ENCODE results near the gene UGCG. TPM values are rescaled to one million over a fixed set of nuclear protein-coding genes. Genes with fewer than 3 reads are reported as not detected.

Gene UGCG
- total RNA-seq, 1 donor: 76.9 TPM

Other genes with a start within 250 kb of the UGCG start
- gene GNG10, start 235.2 kb upstream of the UGCG start, total RNA-seq: 41.8 TPM
- gene SHOC1, start 101.9 kb upstream of the UGCG start, total RNA-seq: under 0.01 TPM